Lung (tissue), 12 donors: ENCODE results near the gene NEU2. TPM values are rescaled to one million over a fixed set of nuclear protein-coding genes. Genes with fewer than 3 reads are reported as not detected.

Source experiments
- ATAC-seq: fragments of 200-7000 bp; cut with Tn5 transposase; one replicate; pipeline ENCODE4 v1.9.1; 2020; ENCODE audit warnings: moderate number of reproducible peaks; ENCODE audit not compliant: insufficient read depth, low FRiP score
- DNase-seq, 3 donors: peaks; one replicate each; pipeline ENCODE4 v3.0.0-alpha.2; 2013 to 2017
- H3K27ac ChIP-seq, 2 donors: one replicate each; pipeline ENCODE4 v1.5.1; 2013; ENCODE audit warnings: mild to moderate bottlenecking in 2 of 2, moderate library complexity in 2 of 2, control low read depth in 1 of 2, inconsistent platforms in 1 of 2, low read depth in 1 of 2, low read length in 1 of 2
- H3K27me3 ChIP-seq, 3 donors: one replicate each; pipeline ENCODE4 v1.5.1; 2013; ENCODE audit warnings: low read length in 2 of 3; ENCODE audit not compliant: control insufficient read depth in 3 of 3, insufficient read depth in 3 of 3
- H3K36me3 ChIP-seq, 4 donors: one replicate each; pipeline ENCODE4 v1.5.1; 2013; ENCODE audit warnings: low read length in 4 of 4, mild to moderate bottlenecking in 1 of 4, moderate library complexity in 1 of 4; ENCODE audit not compliant: control insufficient read depth in 4 of 4, insufficient read depth in 4 of 4
- H3K4me1 ChIP-seq, 5 donors: one replicate each; pipeline ENCODE4 v1.5.1; 2013; ENCODE audit warnings: low read length in 5 of 5, mild to moderate bottlenecking in 2 of 5, moderate library complexity in 1 of 5; ENCODE audit not compliant: control insufficient read depth in 5 of 5, insufficient read depth in 5 of 5
- H3K4me3 ChIP-seq: one replicate; pipeline ENCODE4 v1.5.1; 2013; ENCODE audit warnings: mild to moderate bottlenecking, control low read depth, moderate library complexity
- H3K9ac ChIP-seq, 2 donors: one replicate each; pipeline ENCODE4 v1.5.1; 2013; ENCODE audit warnings: low read length in 2 of 2, control low read depth in 1 of 2; ENCODE audit not compliant: insufficient read depth in 1 of 2
- H3K9me3 ChIP-seq, 4 donors: one replicate each; pipeline ENCODE4 v1.5.1; 2013; ENCODE audit warnings: low read length in 3 of 4, mild to moderate bottlenecking in 1 of 4, moderate library complexity in 1 of 4; ENCODE audit not compliant: control insufficient read depth in 4 of 4, insufficient read depth in 3 of 4
- CTCF ChIP-seq: IDR thresholded peaks from 2 replicates; pipeline ENCODE4 v1.5.1; 2012; ENCODE audit warnings: mild to moderate bottlenecking; ENCODE audit errors: control extremely low read depth, extremely low read depth
- WGBS, 2 donors: extraction: QIAGEN DNeasy Blood & Tissue Kit; methylation state at CpG; one replicate each; pipeline ENCODE4 v1.1.7; 2013; 5-methylcytosine and 5-hydroxymethylcytosine counted together
- polyA plus RNA-seq, 2 donors: library from polyadenylated mRNA; stranded (reverse); fragments of 200-250 nt; gene quantifications; one replicate each; pipeline ENCODE4 v1.2.1, GENCODE V29; 2013
- total RNA-seq, 2 donors: library from RNA; depleted of rRNA in 1 of 2; stranded (reverse); fragments of >200 nt in 1 of 2; gene quantifications; one replicate each; pipeline ENCODE4 v1.2.1, GENCODE V29; 2014 to 2021
- donor health status: control.
- donor health status: control.
- donor health status: Bipolar disorder and iron deficiency.
- donor health status: healthy.
- donor health status: DM: yes; HTN: yes; CAD: no.

NEU2 gene
- total and polyA plus RNA-seq, 4 donors: not detected

DNA sequence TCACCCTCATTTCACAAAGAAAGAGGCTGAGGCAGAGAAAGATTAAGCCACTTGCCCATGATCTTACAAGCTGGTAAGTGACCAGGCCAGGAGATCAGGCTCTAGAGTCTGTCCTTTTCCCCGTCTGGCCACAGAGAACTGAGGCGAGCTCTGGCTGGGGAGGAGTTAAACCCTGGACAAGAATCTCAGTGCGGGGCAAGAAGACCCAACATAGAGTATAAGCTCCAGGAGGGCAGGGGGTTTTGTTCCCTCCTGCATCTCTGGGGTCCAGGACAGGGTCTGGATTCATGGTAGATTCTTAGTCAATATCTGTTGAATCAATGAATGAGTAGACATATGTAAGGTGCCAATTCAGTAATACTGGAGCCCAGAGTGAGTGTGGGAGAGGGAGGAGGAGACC lies 14.7 kb downstream of the NEU2 start:
- H3K4me3 ChIP-seq: no peak overlapping the region
- DNase-seq (no peak), ATAC-seq (no peak)
- no peak overlapping the region for H3K27ac ChIP-seq
- WGBS, 2 donors: 96% methylated on average over 3 of the region's 3 CpGs
- H3K36me3 ChIP-seq: no peaks in the 10 kb centered on the region
- H3K27me3 ChIP-seq: peaks cover 0 to 3% (median 0%) of the 10 kb centered on the region in 3 donors
- no peaks in the 10 kb centered on the region for H3K9me3 ChIP-seq
- peaks cover 0 to 5% (median 0%) of the 10 kb centered on the region in 5 donors for H3K4me1 ChIP-seq
- TF ChIP-seq CTCF: no peak
- H3K9ac ChIP-seq: no peak overlapping the region

DNA sequence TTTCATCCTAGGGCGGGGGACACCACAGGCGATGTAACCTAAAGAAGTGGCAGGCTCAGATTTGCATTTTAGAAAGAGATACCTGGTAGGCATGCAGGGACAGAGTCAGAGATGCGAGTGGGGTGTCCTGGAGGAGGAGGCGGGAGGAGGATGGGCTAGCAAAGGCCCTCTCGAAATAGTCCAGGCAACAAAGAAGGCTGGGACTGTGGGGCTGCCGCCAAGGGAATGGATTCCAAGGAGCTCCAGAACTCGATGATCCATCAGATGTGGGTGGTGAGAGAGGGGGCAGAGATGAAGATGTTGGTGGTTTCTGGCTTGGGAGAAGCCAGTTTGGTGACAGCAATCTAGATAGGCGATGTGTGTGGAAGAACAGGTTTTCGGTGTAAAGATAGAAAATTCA lies 15.2 kb downstream of the NEU2 start:
- Histone ChIP-seq H3K27me3 (peaks cover 0 to 3% (median 0%) of the 10 kb centered on the region in 3 donors), H3K27ac (no peak overlapping the region), H3K36me3 (no peaks in the 10 kb centered on the region), H3K4me3 (no peak overlapping the region), H3K4me1 (peaks cover 0 to 5% (median 0%) of the 10 kb centered on the region in 5 donors), H3K9ac (no peak overlapping the region), H3K9me3 (no peaks in the 10 kb centered on the region)
- ATAC-seq (no peak), DNase-seq (no peak)
- no peak for TF ChIP-seq CTCF
- 92 to 94% methylated on average over 9 of the region's 9 CpGs for WGBS, 2 donors

DNA sequence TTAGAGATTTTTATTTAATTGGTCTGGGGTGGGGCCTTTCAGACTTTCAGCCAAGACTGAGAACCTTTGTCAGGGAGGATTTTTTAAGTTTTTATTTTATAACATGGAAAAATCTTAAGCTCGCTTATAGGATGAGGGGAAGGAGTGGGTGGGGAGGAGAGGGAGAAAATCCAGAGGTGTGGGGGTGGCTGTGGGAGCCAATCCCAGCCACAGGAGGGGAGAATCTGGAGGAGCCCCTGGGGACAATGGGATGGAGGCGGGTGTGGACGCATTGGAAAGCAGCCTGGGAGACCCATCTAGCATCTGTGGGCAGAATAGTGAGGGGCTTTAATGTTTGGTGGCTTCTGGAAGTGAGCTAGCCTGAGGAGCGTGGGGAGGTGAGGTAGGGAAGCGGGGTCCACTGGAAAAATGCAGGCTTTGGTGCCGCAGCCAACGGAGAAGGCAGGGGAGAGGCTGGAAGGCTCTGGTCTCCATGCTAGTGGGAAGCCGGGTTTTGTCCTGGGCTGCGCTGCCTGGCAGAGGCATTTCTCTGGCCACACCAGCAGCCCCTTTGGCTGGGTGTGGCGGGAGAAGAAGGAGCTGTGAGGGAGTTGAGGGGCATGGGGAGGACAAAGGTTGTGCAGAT lies 16.2 kb downstream of the NEU2 start:
- DNase-seq: no peak
- Histone ChIP-seq H3K27me3 (peaks cover 0 to 3% (median 0%) of the 10 kb centered on the region in 3 donors), H3K4me3 (no peak overlapping the region), H3K4me1 (peaks cover 0 to 5% (median 2%) of the 10 kb centered on the region in 5 donors), H3K9ac (no peak overlapping the region), H3K27ac (no peak overlapping the region), H3K36me3 (no peaks in the 10 kb centered on the region), H3K9me3 (no peaks in the 10 kb centered on the region)
- TF ChIP-seq CTCF: no peak
- 91 to 97% methylated on average over 10 of the region's 10 CpGs for WGBS, 2 donors
- ATAC-seq: no peak
